ENCODE data around the gene OR9Q1. TPM values are rescaled to one million over a fixed set of nuclear protein-coding genes. Genes with fewer than 3 reads are reported as not detected.

The OR9Q1 gene
- total and polyA plus RNA-seq, 2 of the 13 experiments (the other 11 are each of a cell fraction or from before 2014, with no cell fraction given) = not detected

DNA sequence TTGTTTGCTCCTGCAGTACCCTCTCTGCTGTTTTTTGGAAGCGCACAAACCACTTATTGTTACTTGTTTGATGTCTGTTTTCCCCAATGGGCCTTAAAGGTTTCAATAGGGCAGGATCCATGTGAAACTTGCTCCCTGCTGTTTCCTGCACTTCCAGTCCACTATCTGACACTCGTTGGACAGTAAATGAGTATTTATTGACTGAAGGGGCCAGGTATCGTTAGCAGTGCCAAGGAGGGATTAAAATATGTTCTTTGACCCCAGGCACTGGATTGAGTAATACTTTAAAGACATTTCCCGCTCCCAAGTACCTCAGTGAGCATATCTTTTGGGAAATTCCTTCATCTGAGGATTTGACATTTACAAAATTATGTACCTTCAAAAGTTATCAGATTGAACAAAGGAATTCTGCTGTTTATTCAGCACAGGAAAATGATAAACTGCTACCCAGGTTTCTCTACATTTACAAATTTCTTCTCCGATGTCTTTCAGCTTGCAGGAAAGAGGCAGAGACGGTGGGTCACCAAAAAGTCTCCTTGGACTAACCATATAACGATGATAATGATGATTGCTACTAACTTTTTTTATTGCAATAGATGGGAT lies 141.9 kb downstream of the OR9Q1 start (continued):
- TF ChIP-seq MXD4 (CRISPR knock-in tag; IDR thresholded peaks at IDR 0.05) (no peak), GATAD1 (CRISPR knock-in tag; IDR thresholded peaks at IDR 0.05) (peak; percentile 54), SALL1 (CRISPR knock-in tag; IDR thresholded peaks at IDR 0.05) (peak; percentile 89), HES4 (CRISPR knock-in tag; IDR thresholded peaks at IDR 0.05; ENCODE audit: borderline replicate concordance) (no peak), CEBPB (IDR thresholded peaks at IDR 0.05; ENCODE audit: borderline replicate concordance, low read depth, low read length) (peak; percentile 72), ZNF350 (CRISPR knock-in tag; IDR thresholded peaks at IDR 0.05; ENCODE audit: borderline replicate concordance, low read depth) (no peak), ZNF10 (CRISPR knock-in tag; IDR thresholded peaks at IDR 0.05; ENCODE audit: borderline replicate concordance, low read depth) (no peak), TBX2 (CRISPR knock-in tag; IDR thresholded peaks at IDR 0.05; ENCODE audit: borderline replicate concordance) (peak; percentile 94), SIX1 (CRISPR knock-in tag; IDR thresholded peaks at IDR 0.05; ENCODE audit: borderline replicate concordance) (peak; percentile 81; the same call in 1 of the 2 replicates), ZFP82 (CRISPR knock-in tag; IDR thresholded peaks at IDR 0.05; ENCODE audit: borderline replicate concordance) (no peak), NFATC3 (CRISPR knock-in tag; IDR thresholded peaks at IDR 0.05) (no peak), POGZ (CRISPR knock-in tag; IDR thresholded peaks at IDR 0.05) (peak; percentile 90), ERF (CRISPR knock-in tag; IDR thresholded peaks at IDR 0.05) (peak; percentile 57; the same call in 1 of the 2 replicates), ZNF678 (CRISPR knock-in tag; IDR thresholded peaks at IDR 0.05) (no peak)
- TF ChIP-seq, protein P1, sequence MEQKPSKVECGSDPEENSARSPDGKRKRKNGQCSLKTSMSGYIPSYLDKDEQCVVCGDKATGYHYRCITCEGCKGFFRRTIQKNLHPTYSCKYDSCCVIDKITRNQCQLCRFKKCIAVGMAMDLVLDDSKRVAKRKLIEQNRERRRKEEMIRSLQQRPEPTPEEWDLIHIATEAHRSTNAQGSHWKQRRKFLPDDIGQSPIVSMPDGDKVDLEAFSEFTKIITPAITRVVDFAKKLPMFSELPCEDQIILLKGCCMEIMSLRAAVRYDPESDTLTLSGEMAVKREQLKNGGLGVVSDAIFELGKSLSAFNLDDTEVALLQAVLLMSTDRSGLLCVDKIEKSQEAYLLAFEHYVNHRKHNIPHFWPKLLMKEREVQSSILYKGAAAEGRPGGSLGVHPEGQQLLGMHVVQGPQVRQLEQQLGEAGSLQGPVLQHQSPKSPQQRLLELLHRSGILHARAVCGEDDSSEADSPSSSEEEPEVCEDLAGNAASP (CRISPR knock-in tag; IDR thresholded peaks at IDR 0.05; ENCODE audit: borderline replicate concordance) = peak; percentile 81; the same call in 1 of the 2 replicates
- TF ChIP-seq, protein P2, sequence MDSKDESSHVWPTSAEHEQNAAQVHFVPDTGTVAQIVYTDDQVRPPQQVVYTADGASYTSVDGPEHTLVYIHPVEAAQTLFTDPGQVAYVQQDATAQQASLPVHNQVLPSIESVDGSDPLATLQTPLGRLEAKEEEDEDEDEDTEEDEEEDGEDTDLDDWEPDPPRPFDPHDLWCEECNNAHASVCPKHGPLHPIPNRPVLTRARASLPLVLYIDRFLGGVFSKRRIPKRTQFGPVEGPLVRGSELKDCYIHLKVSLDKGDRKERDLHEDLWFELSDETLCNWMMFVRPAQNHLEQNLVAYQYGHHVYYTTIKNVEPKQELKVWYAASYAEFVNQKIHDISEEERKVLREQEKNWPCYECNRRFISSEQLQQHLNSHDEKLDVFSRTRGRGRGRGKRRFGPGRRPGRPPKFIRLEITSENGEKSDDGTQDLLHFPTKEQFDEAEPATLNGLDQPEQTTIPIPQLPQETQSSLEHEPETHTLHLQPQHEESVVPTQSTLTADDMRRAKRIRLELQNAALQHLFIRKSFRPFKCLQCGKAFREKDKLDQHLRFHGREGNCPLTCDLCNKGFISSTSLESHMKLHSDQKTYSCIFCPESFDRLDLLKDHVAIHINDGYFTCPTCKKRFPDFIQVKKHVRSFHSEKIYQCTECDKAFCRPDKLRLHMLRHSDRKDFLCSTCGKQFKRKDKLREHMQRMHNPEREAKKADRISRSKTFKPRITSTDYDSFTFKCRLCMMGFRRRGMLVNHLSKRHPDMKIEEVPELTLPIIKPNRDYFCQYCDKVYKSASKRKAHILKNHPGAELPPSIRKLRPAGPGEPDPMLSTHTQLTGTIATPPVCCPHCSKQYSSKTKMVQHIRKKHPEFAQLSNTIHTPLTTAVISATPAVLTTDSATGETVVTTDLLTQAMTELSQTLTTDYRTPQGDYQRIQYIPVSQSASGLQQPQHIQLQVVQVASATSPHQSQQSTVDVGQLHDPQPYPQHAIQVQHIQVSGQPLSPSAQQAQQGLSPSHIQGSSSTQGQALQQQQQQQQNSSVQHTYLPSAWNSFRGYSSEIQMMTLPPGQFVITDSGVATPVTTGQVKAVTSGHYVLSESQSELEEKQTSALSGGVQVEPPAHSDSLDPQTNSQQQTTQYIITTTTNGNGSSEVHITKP (CRISPR knock-in tag; IDR thresholded peaks at IDR 0.05; ENCODE audit: low read depth) = no peak
- TF ChIP-seq, protein P3, sequence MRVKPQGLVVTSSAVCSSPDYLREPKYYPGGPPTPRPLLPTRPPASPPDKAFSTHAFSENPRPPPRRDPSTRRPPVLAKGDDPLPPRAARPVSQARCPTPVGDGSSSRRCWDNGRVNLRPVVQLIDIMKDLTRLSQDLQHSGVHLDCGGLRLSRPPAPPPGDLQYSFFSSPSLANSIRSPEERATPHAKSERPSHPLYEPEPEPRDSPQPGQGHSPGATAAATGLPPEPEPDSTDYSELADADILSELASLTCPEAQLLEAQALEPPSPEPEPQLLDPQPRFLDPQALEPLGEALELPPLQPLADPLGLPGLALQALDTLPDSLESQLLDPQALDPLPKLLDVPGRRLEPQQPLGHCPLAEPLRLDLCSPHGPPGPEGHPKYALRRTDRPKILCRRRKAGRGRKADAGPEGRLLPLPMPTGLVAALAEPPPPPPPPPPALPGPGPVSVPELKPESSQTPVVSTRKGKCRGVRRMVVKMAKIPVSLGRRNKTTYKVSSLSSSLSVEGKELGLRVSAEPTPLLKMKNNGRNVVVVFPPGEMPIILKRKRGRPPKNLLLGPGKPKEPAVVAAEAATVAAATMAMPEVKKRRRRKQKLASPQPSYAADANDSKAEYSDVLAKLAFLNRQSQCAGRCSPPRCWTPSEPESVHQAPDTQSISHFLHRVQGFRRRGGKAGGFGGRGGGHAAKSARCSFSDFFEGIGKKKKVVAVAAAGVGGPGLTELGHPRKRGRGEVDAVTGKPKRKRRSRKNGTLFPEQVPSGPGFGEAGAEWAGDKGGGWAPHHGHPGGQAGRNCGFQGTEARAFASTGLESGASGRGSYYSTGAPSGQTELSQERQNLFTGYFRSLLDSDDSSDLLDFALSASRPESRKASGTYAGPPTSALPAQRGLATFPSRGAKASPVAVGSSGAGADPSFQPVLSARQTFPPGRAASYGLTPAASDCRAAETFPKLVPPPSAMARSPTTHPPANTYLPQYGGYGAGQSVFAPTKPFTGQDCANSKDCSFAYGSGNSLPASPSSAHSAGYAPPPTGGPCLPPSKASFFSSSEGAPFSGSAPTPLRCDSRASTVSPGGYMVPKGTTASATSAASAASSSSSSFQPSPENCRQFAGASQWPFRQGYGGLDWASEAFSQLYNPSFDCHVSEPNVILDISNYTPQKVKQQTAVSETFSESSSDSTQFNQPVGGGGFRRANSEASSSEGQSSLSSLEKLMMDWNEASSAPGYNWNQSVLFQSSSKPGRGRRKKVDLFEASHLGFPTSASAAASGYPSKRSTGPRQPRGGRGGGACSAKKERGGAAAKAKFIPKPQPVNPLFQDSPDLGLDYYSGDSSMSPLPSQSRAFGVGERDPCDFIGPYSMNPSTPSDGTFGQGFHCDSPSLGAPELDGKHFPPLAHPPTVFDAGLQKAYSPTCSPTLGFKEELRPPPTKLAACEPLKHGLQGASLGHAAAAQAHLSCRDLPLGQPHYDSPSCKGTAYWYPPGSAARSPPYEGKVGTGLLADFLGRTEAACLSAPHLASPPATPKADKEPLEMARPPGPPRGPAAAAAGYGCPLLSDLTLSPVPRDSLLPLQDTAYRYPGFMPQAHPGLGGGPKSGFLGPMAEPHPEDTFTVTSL (CRISPR knock-in tag; IDR thresholded peaks at IDR 0.05; ENCODE audit: borderline replicate concordance) = peak; percentile 95
- TF ChIP-seq, protein P4, sequence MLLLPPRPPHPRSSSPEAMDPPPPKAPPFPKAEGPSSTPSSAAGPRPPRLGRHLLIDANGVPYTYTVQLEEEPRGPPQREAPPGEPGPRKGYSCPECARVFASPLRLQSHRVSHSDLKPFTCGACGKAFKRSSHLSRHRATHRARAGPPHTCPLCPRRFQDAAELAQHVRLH (CRISPR knock-in tag; IDR thresholded peaks at IDR 0.05; ENCODE audit: borderline replicate concordance, low read depth) = peak; percentile 70; the same call in 1 of the 2 replicates
